KG1 (cell line): Measurements from ENCODE around the gene PHF14.

Experiments
- DNase-seq: peaks from one replicate; lab custom pipeline; 2025; lab: John Stamatoyannopoulos, UW

The PHF14 gene

GRCh38 chr7:11104578-11104977, 130.9 kb downstream of the PHF14 start:
- DNase-seq = no peak

GRCh38 chr7:11109659-11110058, 136.0 kb downstream of the PHF14 start:
- DNase-seq = no peak

- DNase-seq = no peak
These were observed 146.5 kb downstream of the PHF14 start for GRCh38 chr7:11120068-11120664.

- DNase-seq = no peak
These were observed 147.1 kb downstream of the PHF14 start for GRCh38 chr7:11120675-11121220.

GRCh38 chr7:11124856-11125559, 151.3 kb downstream of the PHF14 start:
- no peak for DNase-seq

GRCh38 chr7:11127114-11127785, 153.6 kb downstream of the PHF14 start:
- no peak for DNase-seq

- DNase-seq = no peak
These were observed 154.3 kb downstream of the PHF14 start for GRCh38 chr7:11127988-11128387.

- DNase-seq = no peak
These were observed 154.8 kb downstream of the PHF14 start for GRCh38 chr7:11128498-11128897.

GRCh38 chr7:11130012-11130411, 156.3 kb downstream of the PHF14 start:
- no peak for DNase-seq

GRCh38 chr7:11130601-11131000, 156.9 kb downstream of the PHF14 start:
- no peak for DNase-seq

GRCh38 chr7:11133436-11133959, 159.8 kb downstream of the PHF14 start:
- DNase-seq = no peak

GRCh38 chr7:11135573-11135972, 161.9 kb downstream of the PHF14 start:
- DNase-seq = no peak

GRCh38 chr7:11141541-11141940, 167.9 kb downstream of the PHF14 start:
- no peak for DNase-seq

GRCh38 chr7:11153694-11154093, 180.0 kb downstream of the PHF14 start:
- DNase-seq = no peak

- DNase-seq = no peak
These were observed 182.2 kb downstream of the PHF14 start for GRCh38 chr7:11155883-11156282.

- DNase-seq = no peak
These were observed 187.8 kb downstream of the PHF14 start for GRCh38 chr7:11161499-11161898.

- no peak for DNase-seq
These were observed 189.5 kb downstream of the PHF14 start for GRCh38 chr7:11163220-11163619.

- DNase-seq = no peak
These were observed 192.4 kb downstream of the PHF14 start for GRCh38 chr7:11166051-11166450.

- DNase-seq = no peak
These were observed 195.0 kb downstream of the PHF14 start for GRCh38 chr7:11168650-11169170.

- DNase-seq = no peak
These were observed 196.5 kb downstream of the PHF14 start for GRCh38 chr7:11170175-11170574.

GRCh38 chr7:11170863-11171568, 197.3 kb downstream of the PHF14 start:
- DNase-seq = no peak
